22Rv1 (cell line): ENCODE data around the gene EED.
"Not testable (repeated sequence)": the region's sequence is repeated elsewhere in the genome, so short reads cannot be mapped to it uniquely, and the experiment has no call there.

Source experiments
- H3K27ac ChIP-seq: fragments of 450-650 bp; 2 replicates; pipeline ENCODE4 v1.5.1; 2017
- CTCF ChIP-seq: fragments of 450-650 bp; IDR thresholded peaks from 2 replicates; pipeline ENCODE4 v1.5.1; 2017; ENCODE audit warnings: mild to moderate bottlenecking
- ZFX ChIP-seq: fragments of 450-650 bp; IDR thresholded peaks from 2 replicates; pipeline ENCODE4 v1.6.1; 2017; ENCODE audit warnings: antibody characterized with exemption, borderline replicate concordance

The EED gene

GRCh38 chr11:86279747-86280146, 35.2 kb downstream of the EED start:
- TF ChIP-seq ZFX (no peak), CTCF (no peak)

DNA sequence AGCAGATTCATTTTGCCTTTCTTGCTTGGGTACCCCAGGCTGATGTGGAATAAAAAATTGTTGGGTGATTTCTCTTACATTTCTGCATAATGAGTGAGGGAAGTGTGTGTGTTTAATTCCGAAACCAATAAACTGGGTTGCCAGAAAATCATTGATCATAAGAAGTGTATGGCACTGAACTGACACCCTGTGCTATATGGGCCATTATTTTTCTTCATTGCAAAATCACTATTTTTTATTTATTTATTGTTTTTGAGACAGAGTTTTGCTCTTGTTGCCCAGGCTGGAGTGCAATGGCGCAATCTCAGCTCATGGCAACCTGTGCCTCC, 42.9 kb downstream of the EED start:
- TF ChIP-seq CTCF (no peak), ZFX (no peak)
- no peak overlapping the region for H3K27ac ChIP-seq

More at GRCh38 chr11:86279747-86280146, 35.2 kb downstream of the EED start:
- no peak overlapping the region for H3K27ac ChIP-seq

- no peak overlapping the region for H3K27ac ChIP-seq
- TF ChIP-seq CTCF (no peak), ZFX (no peak)
Measured at GRCh38 chr11:86288776-86289507, 44.4 kb downstream of the EED start.

DNA sequence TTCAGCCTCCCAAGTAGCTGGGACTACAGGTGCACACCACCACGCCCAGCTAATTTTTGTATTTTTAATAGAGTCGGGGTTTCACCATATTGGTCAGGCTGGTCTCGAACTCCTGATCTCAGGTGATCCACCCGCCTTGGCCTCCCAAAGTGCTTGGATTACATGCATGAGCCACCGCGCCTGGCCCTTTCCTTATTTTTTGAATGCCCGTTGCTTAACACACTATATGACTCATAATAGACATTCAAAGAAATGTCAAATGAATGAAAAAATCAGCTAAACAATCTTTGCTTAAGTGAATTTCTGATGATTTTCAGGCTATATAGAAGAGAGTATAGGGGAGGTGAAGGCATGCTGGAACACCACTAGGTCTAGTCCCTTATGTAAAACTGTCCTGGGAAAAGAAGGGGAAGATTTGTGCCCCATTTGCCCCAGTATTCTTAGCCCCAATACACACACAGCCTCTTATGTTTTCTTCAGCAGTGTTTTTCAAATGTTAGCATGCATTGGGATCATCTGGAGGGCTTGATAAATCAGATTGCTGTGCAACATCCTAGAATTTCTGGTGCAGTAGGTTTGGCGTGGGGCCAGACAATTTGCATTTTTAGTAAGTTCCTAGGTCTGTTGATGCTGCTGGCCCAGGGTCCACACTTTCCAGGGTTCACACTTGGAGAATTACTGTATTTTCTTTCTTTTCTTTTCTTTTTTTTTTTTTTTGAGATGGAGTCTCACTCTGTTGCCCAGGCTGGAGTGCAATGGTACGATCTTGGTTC, 45.1 kb downstream of the EED start:
- H3K27ac ChIP-seq = not testable (repeated sequence)

GRCh38 chr11:86291466-86292262, 47.1 kb downstream of the EED start:
- TF ChIP-seq ZFX (no peak), CTCF (peak; percentile 87)

DNA sequence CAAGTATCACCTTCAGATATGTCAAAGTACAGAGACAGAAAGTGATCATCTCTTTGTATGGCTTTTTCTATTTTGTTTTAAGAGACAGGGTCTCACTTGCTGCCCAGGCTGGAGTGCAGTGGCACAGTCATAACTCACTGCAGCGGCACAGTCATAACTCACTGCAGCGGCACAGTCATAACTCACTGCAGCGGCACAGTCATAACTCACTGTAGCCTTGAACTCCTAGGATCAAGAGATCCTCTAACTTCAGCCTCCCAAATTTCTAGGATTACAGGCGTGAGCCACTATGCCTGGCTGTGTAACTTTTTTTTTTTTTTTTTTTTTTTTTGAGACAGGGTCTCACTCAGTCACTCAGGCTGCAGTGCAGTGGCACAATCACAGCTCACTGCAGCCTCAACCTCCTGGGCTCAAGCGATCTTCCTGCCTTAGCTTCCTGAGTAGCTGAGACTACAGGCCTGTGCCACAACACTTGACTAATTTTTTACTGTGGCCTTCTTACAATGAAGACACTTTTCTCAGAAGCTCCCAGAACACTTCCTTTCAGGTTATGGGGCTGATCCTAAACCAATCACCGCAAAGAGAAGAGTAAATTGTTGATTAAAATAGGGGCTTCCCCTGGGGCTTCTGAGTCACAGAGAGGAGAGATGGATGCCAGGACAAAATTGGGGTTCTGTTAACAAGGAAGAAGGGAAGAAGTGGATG, 48.5 kb downstream of the EED start:
- H3K27ac ChIP-seq = no peak overlapping the region
- no peak for TF ChIP-seq ZFX
- no peak for TF ChIP-seq CTCF

More at GRCh38 chr11:86291466-86292262, 47.1 kb downstream of the EED start:
- H3K27ac ChIP-seq = no peak overlapping the region

DNA sequence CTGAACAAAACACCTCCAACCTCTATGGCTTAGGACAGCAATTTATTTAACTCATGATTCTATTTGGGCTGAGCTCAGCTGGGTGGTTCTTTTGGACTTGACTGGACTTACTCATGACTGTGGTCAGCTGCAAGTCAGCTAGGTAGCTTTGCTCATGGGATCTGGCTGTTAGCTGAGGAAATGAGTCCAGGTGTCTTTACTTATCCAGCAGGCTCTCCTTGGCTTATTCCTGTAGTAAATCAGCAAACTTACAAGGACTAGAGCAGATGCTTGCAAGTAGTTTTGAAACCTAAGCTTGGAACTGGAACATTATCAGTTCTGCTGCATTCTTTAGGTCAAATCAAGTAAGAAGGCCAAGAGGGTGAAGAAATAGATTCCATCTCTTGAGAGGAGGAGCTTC, 49.5 kb downstream of the EED start:
- no peak overlapping the region for H3K27ac ChIP-seq
- no peak for TF ChIP-seq ZFX
- no peak for TF ChIP-seq CTCF
